Activated B cell treated with CpG ODN at 0.5 μM for 24 hours (primary cell): ENCODE measurements around the gene PJA2. TPM values are rescaled to one million over a fixed set of nuclear protein-coding genes. Genes with fewer than 3 reads are reported as not detected.

ENCODE experiments used
- ATAC-seq: fragments of 200-7000 bp; cut with Tn5 transposase; one replicate; pipeline ENCODE4 v1.10.0; 2021; ENCODE audit warnings: low read depth, mild to moderate bottlenecking, moderate library complexity
- CTCF ChIA-PET: fragments of 350-600 bp; sonication (Branson Sonifier 250); formaldehyde crosslinking; loops from one replicate; lab custom pipeline; 2021; ENCODE audit warnings: antibody characterized with exemption; lab: Charles Lee
- POLR2A ChIA-PET: fragments of 350-600 bp; sonication (Branson Sonifier 250); formaldehyde crosslinking; loops from one replicate; lab custom pipeline; 2021; ENCODE audit warnings: antibody characterized with exemption; lab: Charles Lee
- DNase-seq: peaks from one replicate; pipeline ENCODE4 v3.0.0; 2022
- H3K27ac Mint-ChIP-seq: one replicate; pipeline ENCODE4 v1.8.0; 2020; ENCODE audit warnings: mixed read lengths
- H3K27me3 Mint-ChIP-seq: one replicate; pipeline ENCODE4 v1.8.0; 2021; ENCODE audit warnings: mixed read lengths
- H3K36me3 Mint-ChIP-seq: one replicate; pipeline ENCODE4 v1.8.0; 2021; ENCODE audit warnings: low read depth, mixed read lengths
- H3K4me1 Mint-ChIP-seq: one replicate; pipeline ENCODE4 v1.8.0; 2021; ENCODE audit warnings: mixed read lengths
- H3K4me3 Mint-ChIP-seq: one replicate; pipeline ENCODE4 v1.8.0; 2020; ENCODE audit warnings: mild to moderate bottlenecking, mixed read lengths
- H3K9me3 Mint-ChIP-seq: one replicate; pipeline ENCODE4 v1.8.0; 2020; ENCODE audit warnings: mixed read lengths
- CTCF ChIP-seq: fragments of 200-600 bp; IDR thresholded peaks from one replicate; pipeline ENCODE4 v1.8.0; 2022; ENCODE audit warnings: antibody characterized with exemption, mild to moderate bottlenecking
- intact Hi-C: fragments of 100-400 bp; cut with micrococcal nuclease; formaldehyde crosslinking; loops from one replicate; pipeline ENCODE4 v1.15.1; 2024
- total RNA-seq: library from RNA; stranded (reverse); gene quantifications from 2 replicates; pipeline ENCODE4 v1.2.3, GENCODE V29; 2022

The PJA2 gene
- total RNA-seq, 1 donor from 2014 or later = 58.0 TPM

DNA sequence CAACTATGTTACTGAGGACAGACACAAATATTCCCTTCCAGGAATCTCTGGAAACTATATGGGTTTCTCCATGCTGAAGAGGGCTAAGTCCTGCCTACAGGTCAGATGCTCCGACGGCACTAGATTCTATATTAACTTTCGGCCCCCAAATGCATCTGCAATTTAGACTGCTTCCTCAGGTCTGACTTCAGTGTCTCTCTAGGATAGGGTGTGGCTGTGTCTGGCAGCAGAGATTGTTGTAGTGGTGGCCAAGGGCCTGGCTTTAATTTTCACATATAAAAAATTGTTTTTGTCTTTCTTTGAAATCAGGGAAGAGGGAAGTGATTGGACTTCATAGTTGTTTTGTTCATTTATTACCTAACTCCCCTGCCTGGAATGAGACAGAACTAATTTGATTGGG, 101.8 kb downstream of the PJA2 start:
- POLR2A ChIA-PET = no interaction called here
- intact Hi-C loops = no loop called here
- no peak overlapping the region for H3K27ac Mint-ChIP-seq
- TF ChIP-seq CTCF = no peak
- H3K27me3 Mint-ChIP-seq = peaks cover 2% of the 10 kb centered on the region
- no peak overlapping the region for H3K4me3 Mint-ChIP-seq
- H3K4me1 Mint-ChIP-seq = no peaks in the 10 kb centered on the region
- DNase-seq (no peak), ATAC-seq (no peak)
- no peaks in the 10 kb centered on the region for H3K9me3 Mint-ChIP-seq
- H3K36me3 Mint-ChIP-seq = no peaks in the 10 kb centered on the region
- CTCF ChIA-PET = no interaction called here

- Mint-ChIP-seq H3K9me3 (no peaks in the 10 kb centered on the region), H3K27ac (no peak overlapping the region), H3K4me1 (no peaks in the 10 kb centered on the region), H3K27me3 (peaks cover 2% of the 10 kb centered on the region), H3K36me3 (no peaks in the 10 kb centered on the region), H3K4me3 (no peak overlapping the region)
- POLR2A ChIA-PET = no interaction called here
- ATAC-seq (no peak), DNase-seq (no peak)
- no peak for TF ChIP-seq CTCF
- intact Hi-C loops = no loop called here
- CTCF ChIA-PET = no interaction called here
Observed at GRCh38 chr5:109307456-109307855, 102.3 kb downstream of the PJA2 start.

DNA sequence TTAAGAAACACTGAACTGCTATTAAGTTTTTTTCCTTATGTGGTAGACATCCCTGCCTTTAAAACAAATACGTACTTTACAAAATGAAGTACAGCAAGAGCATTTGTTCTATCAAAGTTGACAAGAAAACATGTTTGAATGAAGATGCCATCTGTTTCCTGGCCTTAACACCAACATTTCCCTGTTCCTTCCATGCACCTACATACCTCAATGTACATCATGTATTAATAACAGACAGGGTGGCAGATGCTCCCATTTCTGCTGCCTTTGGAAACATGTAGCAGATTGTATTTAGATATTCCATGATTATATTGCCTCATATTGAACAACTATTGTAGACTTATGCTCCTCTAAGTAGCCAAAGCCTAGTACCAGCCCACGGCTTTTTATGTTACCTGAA, 104.4 kb downstream of the PJA2 start:
- H3K4me3 Mint-ChIP-seq = no peak overlapping the region
- ChIA-PET POLR2A (no interaction called here), CTCF (no interaction called here)
- no peaks in the 10 kb centered on the region for H3K9me3 Mint-ChIP-seq
- TF ChIP-seq CTCF = no peak
- DNase-seq = no peak
- H3K27me3 Mint-ChIP-seq = peaks cover 2% of the 10 kb centered on the region
- ATAC-seq = no peak
- intact Hi-C loops = no loop called here
- no peak overlapping the region for H3K27ac Mint-ChIP-seq
- H3K36me3 Mint-ChIP-seq = no peaks in the 10 kb centered on the region
- H3K4me1 Mint-ChIP-seq = no peaks in the 10 kb centered on the region

DNA sequence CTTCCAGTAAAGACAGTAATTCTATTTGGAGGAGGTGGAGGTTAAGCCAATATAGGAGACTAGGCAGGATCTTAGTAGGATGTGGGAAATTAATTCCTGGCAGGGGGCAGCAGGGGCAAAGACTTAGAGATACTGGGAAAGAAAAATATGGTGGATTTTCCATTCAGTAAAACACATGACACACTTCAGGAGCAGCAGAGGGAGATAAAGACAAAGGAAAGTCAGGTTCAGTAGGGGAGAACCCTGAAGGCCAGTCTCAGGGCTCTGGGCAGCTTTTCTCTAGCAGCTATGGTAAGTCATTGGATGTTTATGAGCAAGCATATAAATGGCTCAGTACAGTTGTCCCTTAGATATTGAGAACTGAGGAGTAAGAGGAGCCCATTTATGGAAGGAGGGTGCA, 105.5 kb downstream of the PJA2 start:
- ATAC-seq (no peak), DNase-seq (no peak)
- intact Hi-C loops = no loop called here
- no peaks in the 10 kb centered on the region for H3K36me3 Mint-ChIP-seq
- H3K4me1 Mint-ChIP-seq = no peaks in the 10 kb centered on the region
- CTCF ChIA-PET = interaction anchor here (1.4 kb wide), 1 partner anchor 11 kb away, joined by 4 read pairs; no protein-coding TSS in a partner anchor
- no peak for TF ChIP-seq CTCF
- no peak overlapping the region for H3K4me3 Mint-ChIP-seq
- H3K9me3 Mint-ChIP-seq = no peaks in the 10 kb centered on the region
- H3K27ac Mint-ChIP-seq = no peak overlapping the region
- POLR2A ChIA-PET = no interaction called here
- H3K27me3 Mint-ChIP-seq = no peaks in the 10 kb centered on the region

DNA sequence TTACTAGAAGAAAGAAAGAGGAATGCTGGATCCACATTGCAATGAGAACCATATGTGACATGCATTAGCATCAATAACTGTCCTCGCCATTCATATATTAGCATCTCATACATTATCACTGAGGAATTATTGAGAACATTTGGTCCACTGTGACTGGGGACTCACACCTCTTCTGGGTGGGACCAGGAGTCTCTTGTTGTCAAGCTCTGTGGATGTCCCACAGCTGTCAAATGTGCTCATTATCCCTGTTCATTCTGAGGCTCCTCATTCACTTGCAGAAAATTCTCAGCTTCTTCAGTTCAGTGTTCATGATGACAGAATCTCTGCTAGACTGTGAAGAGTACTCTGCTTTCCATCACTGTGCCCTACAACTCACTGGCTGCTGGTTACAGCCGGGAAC, 109.4 kb downstream of the PJA2 start:
- intact Hi-C loops = no loop called here
- ATAC-seq = no peak
- Mint-ChIP-seq H3K4me1 (no peaks in the 10 kb centered on the region), H3K27me3 (no peaks in the 10 kb centered on the region), H3K27ac (no peak overlapping the region), H3K9me3 (no peaks in the 10 kb centered on the region), H3K4me3 (no peak overlapping the region), H3K36me3 (no peaks in the 10 kb centered on the region)
- POLR2A ChIA-PET = no interaction called here
- TF ChIP-seq CTCF = no peak
- DNase-seq = no peak
- CTCF ChIA-PET = no interaction called here
